ENCODE data around the gene CIZ1. TPM values are rescaled to one million over a fixed set of nuclear protein-coding genes. Genes with fewer than 3 reads are reported as not detected.

CIZ1 gene
- total and polyA plus RNA-seq, 9 of the 15 experiments (the other 6 are each of a cell fraction or from before 2014, with no cell fraction given) = 6.6 to 329 (median 87.8) TPM

DNA sequence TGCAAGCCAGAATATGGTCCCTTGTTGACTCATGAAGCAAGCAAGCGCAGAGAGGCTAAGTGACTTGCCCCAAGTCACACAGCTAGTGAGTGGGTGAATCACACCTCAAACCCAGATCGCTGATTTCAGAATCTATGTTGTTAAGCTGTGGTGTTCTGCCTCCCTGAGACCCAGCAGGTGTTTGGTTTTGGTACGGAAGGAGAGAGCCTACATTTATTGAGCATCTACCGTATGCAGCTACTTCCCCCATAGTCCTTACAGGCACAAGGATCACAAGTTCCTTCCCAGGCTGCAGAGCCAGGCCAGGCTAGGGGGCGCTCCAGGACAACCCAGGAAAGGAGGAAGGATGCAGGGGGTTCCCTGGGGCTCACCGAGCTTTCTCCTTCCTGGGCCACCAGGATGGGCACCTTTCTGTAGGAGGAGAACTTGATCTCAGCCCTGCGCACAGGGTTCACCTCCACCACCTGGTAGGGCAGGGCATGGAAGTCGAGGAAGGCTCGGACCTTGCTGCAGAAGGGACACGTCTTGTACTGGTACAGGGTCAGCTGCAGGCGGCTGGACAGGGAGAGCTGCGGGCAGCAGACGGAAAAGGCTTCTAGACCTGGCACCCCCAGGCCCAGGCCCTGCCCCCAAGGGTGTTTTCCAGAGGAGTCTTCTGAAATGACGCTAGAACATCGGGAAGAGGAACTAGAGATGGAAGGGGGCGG, 66.3 kb downstream of the CIZ1 start (continued):
- TF ChIP-seq, protein P1, sequence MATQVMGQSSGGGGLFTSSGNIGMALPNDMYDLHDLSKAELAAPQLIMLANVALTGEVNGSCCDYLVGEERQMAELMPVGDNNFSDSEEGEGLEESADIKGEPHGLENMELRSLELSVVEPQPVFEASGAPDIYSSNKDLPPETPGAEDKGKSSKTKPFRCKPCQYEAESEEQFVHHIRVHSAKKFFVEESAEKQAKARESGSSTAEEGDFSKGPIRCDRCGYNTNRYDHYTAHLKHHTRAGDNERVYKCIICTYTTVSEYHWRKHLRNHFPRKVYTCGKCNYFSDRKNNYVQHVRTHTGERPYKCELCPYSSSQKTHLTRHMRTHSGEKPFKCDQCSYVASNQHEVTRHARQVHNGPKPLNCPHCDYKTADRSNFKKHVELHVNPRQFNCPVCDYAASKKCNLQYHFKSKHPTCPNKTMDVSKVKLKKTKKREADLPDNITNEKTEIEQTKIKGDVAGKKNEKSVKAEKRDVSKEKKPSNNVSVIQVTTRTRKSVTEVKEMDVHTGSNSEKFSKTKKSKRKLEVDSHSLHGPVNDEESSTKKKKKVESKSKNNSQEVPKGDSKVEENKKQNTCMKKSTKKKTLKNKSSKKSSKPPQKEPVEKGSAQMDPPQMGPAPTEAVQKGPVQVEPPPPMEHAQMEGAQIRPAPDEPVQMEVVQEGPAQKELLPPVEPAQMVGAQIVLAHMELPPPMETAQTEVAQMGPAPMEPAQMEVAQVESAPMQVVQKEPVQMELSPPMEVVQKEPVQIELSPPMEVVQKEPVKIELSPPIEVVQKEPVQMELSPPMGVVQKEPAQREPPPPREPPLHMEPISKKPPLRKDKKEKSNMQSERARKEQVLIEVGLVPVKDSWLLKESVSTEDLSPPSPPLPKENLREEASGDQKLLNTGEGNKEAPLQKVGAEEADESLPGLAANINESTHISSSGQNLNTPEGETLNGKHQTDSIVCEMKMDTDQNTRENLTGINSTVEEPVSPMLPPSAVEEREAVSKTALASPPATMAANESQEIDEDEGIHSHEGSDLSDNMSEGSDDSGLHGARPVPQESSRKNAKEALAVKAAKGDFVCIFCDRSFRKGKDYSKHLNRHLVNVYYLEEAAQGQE (IDR thresholded peaks at IDR 0.05; ENCODE audit: borderline replicate concordance) = peak; percentile 41; the same call in 1 of the 2 replicates
- TF ChIP-seq, protein P1 (CRISPR knock-in tag; IDR thresholded peaks at IDR 0.05; ENCODE audit: low read depth) = no peak
- TF ChIP-seq CEBPG (CRISPR knock-in tag; IDR thresholded peaks at IDR 0.05) = 0 out of 2 replicates have a peak, but pooled peaks have one; percentile 15
- no peak for TF ChIP-seq CEBPG (tag; conservative IDR thresholded peaks at IDR 0.05 in 1 of 2, IDR thresholded peaks at IDR 0.05 in 1 of 2)
- 0 out of 2 replicates have a peak, but pooled peaks have one; percentile 23 for TF ChIP-seq SMARCA4 (IDR thresholded peaks at IDR 0.05)
- peak; percentile 69 to 72 for TF ChIP-seq RAD21 (CRISPR knock-in tag; conservative IDR thresholded peaks at IDR 0.05 in 1 of 2, IDR thresholded peaks at IDR 0.05 in 1 of 2)
- TF ChIP-seq, protein P2, sequence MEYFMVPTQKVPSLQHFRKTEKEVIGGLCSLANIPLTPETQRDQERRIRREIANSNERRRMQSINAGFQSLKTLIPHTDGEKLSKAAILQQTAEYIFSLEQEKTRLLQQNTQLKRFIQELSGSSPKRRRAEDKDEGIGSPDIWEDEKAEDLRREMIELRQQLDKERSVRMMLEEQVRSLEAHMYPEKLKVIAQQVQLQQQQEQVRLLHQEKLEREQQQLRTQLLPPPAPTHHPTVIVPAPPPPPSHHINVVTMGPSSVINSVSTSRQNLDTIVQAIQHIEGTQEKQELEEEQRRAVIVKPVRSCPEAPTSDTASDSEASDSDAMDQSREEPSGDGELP (CRISPR knock-in tag; IDR thresholded peaks at IDR 0.05; ENCODE audit: borderline replicate concordance) = 0 out of 2 replicates have a peak, but pooled peaks have one; percentile 23
- no peak for TF ChIP-seq ZNF644 (tag; IDR thresholded peaks at IDR 0.05; ENCODE audit: low read depth)
- 0 out of 2 replicates have a peak, but pooled peaks have one; percentile 21 for TF ChIP-seq MYC (IDR thresholded peaks at IDR 0.05; ENCODE audit: low read depth, low read length)
- no peak for TF ChIP-seq MYC (CRISPR knock-in tag; IDR thresholded peaks at IDR 0.05; ENCODE audit: borderline replicate concordance, low read depth)
- TF ChIP-seq, protein P3, sequence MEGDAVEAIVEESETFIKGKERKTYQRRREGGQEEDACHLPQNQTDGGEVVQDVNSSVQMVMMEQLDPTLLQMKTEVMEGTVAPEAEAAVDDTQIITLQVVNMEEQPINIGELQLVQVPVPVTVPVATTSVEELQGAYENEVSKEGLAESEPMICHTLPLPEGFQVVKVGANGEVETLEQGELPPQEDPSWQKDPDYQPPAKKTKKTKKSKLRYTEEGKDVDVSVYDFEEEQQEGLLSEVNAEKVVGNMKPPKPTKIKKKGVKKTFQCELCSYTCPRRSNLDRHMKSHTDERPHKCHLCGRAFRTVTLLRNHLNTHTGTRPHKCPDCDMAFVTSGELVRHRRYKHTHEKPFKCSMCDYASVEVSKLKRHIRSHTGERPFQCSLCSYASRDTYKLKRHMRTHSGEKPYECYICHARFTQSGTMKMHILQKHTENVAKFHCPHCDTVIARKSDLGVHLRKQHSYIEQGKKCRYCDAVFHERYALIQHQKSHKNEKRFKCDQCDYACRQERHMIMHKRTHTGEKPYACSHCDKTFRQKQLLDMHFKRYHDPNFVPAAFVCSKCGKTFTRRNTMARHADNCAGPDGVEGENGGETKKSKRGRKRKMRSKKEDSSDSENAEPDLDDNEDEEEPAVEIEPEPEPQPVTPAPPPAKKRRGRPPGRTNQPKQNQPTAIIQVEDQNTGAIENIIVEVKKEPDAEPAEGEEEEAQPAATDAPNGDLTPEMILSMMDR (IDR thresholded peaks at IDR 0.05 in 2 of 3, conservative IDR thresholded peaks at IDR 0.05 in 1 of 3; ENCODE audit: insufficient read depth in 2 of 3, low read depth in 1 of 3, low read length in 3 of 3) = peak; percentile 83 to 94 (median 88)
- no peak for TF ChIP-seq GATAD2B (IDR thresholded peaks at IDR 0.05; ENCODE audit: borderline replicate concordance)
- 0 out of 2 replicates have a peak, but pooled peaks have one; percentile 21 for TF ChIP-seq MYNN (IDR thresholded peaks at IDR 0.05)
- TF ChIP-seq MYNN (CRISPR knock-in tag; IDR thresholded peaks at IDR 0.05) = no peak
- 0 out of 2 replicates have a peak, but pooled peaks have one; percentile 22 for TF ChIP-seq SMC3 (conservative IDR thresholded peaks at IDR 0.05; ENCODE audit: insufficient read depth, low read depth, low read length)
- peak; percentile 53; the same call in 1 of the 2 replicates for TF ChIP-seq SPI1 (IDR thresholded peaks at IDR 0.05; ENCODE audit: borderline replicate concordance, low read depth, low read length)
- TF ChIP-seq CBX5 (IDR thresholded peaks at IDR 0.05; ENCODE audit: borderline replicate concordance, low read depth) = no peak

Measured in K562 (cell line).